H1 (cell line): Measurements from ENCODE around the gene TEX22. TPM values are rescaled to one million over a fixed set of nuclear protein-coding genes. Genes with fewer than 3 reads are reported as not detected.

Source experiments
- CTCF ChIA-PET: fragments of 300-600 bp; sonication (Branson Sonifier 250); formaldehyde crosslinking; loops from one replicate; lab custom pipeline; 2021; ENCODE audit not compliant: partially characterized antibody; lab: Charles Lee
- POLR2A ChIA-PET: fragments of 300-600 bp; sonication (Branson Sonifier 250); formaldehyde crosslinking; loops from one replicate; lab custom pipeline; 2021; ENCODE audit warnings: inconsistent platforms; ENCODE audit not compliant: partially characterized antibody; lab: Charles Lee
- DNase-seq, 2 experiments: peaks; one replicate each; pipeline versions ENCODE4 v3.0.0 to v3.0.0-alpha.2; 2010 to 2022; ENCODE audit warnings: low spot score in 2 of 2, low read depth in 1 of 2, mixed read lengths in 1 of 2
- FAIRE-seq: peaks from 2 replicates; lab custom pipeline; 2011; peaks lifted over from hg19 to GRCh38; lab: Jason Lieb, UNC
- H2AFZ ChIP-seq: 2 replicates; pipeline ENCODE4 v1.8.1; 2012; ENCODE audit warnings: low read length, inconsistent platforms
- H2AK5ac ChIP-seq: 2 replicates; pipeline ENCODE4 v1.6.1; 2013; ENCODE audit warnings: low read depth, low read length
- H2BK120ac ChIP-seq: replicated peaks from 2 replicates; pipeline ENCODE3; 2013; ENCODE audit warnings: low read depth, low read length, inconsistent platforms
- H2BK12ac ChIP-seq: 2 replicates; pipeline ENCODE4 v1.6.1; 2013; ENCODE audit warnings: low read depth, low read length
- H2BK15ac ChIP-seq: 2 replicates; pipeline ENCODE4 v1.6.1; 2013; ENCODE audit warnings: low read length
- H2BK20ac ChIP-seq: 2 replicates; pipeline ENCODE4 v1.6.1; 2013; ENCODE audit warnings: low read length
- H2BK5ac ChIP-seq: 2 replicates; pipeline ENCODE4 v1.6.1; 2013; ENCODE audit warnings: low read depth, low read length
- H3K14ac ChIP-seq: 2 replicates; pipeline ENCODE4 v1.6.1; 2013; ENCODE audit warnings: inconsistent platforms; ENCODE audit not compliant: insufficient read length
- H3K18ac ChIP-seq: 2 replicates; pipeline ENCODE4 v1.6.1; 2013; ENCODE audit warnings: low read length; ENCODE audit errors: extremely low read depth
- H3K23ac ChIP-seq: 2 replicates; pipeline ENCODE4 v1.6.1; 2013; ENCODE audit warnings: inconsistent platforms; ENCODE audit not compliant: insufficient read length
- H3K23me2 ChIP-seq: 2 replicates; pipeline ENCODE4 v1.6.1; 2013; ENCODE audit warnings: low read depth, low read length
- H3K27ac ChIP-seq: 2 replicates; pipeline ENCODE4 v1.6.1; 2011; ENCODE audit warnings: low read depth, low read length, inconsistent platforms
- H3K27me3 ChIP-seq, 4 experiments: replicated peaks in 1 of 4; 1 replicate in 1 of 4; 2 replicates in 3 of 4; pipeline versions ENCODE4 v1.6.1 to v1.8.1; 2011 to 2013; ENCODE audit warnings: low read length in 3 of 4, mild to moderate bottlenecking in 3 of 4, inconsistent platforms in 2 of 4, mixed read lengths in 2 of 4, moderate library complexity in 1 of 4; ENCODE audit not compliant: control insufficient read depth in 3 of 4, insufficient read depth in 3 of 4; ENCODE audit errors: extremely low read depth in 1 of 4
- H3K36me3 ChIP-seq, 4 experiments: 2 replicates each; pipeline versions ENCODE4 v1.6.1 to v1.8.1; 2011 to 2013; ENCODE audit warnings: mild to moderate bottlenecking in 4 of 4, low read length in 3 of 4, moderate library complexity in 2 of 4, control low read depth in 1 of 4, inconsistent platforms in 1 of 4; ENCODE audit not compliant: insufficient read depth in 4 of 4, control insufficient read depth in 2 of 4
- H3K4ac ChIP-seq: replicated peaks from 2 replicates; pipeline ENCODE3; 2013; ENCODE audit warnings: low read length, low read depth, mixed read lengths, inconsistent platforms; ENCODE audit not compliant: insufficient read length
- H3K4me1 ChIP-seq, 4 experiments: replicated peaks in 1 of 4; 1 replicate in 1 of 4; 2 replicates in 3 of 4; pipeline versions ENCODE4 v1.6.1 to v1.8.1; 2011 to 2013; ENCODE audit warnings: low read length in 3 of 4, inconsistent platforms in 2 of 4, mixed read lengths in 1 of 4; ENCODE audit not compliant: insufficient read depth in 4 of 4, control insufficient read depth in 3 of 4
- H3K4me2 ChIP-seq, 2 experiments: 2 replicates each; pipeline versions ENCODE4 v1.6.1 to v1.8.1; 2011 to 2013; ENCODE audit warnings: low read depth in 2 of 2, low read length in 2 of 2, control low read depth in 1 of 2, inconsistent platforms in 1 of 2, mild to moderate bottlenecking in 1 of 2; ENCODE audit not compliant: insufficient read depth in 1 of 2
- H3K4me3 ChIP-seq, 4 experiments: fragments of 200-600, 300-600 bp in 1 of 4; sonication (generic), shearing (Covaris generic), sonication (Bioruptor Twin) in 1 of 4; 2 replicates each; pipeline versions ENCODE4 v1.5.1 to v1.8.1; 2011 to 2016; ENCODE audit warnings: low read length in 4 of 4, low read depth in 3 of 4, control low read depth in 2 of 4, inconsistent platforms in 2 of 4, mild to moderate bottlenecking in 2 of 4, mixed read lengths in 1 of 4, moderate library complexity in 1 of 4; ENCODE audit not compliant: insufficient read depth in 2 of 4; ENCODE audit errors: extremely low read depth in 1 of 4
- H3K56ac ChIP-seq: replicated peaks from 2 replicates; pipeline ENCODE3; 2013; ENCODE audit warnings: low read depth, mild to moderate bottlenecking, mixed read lengths, low read length, inconsistent platforms; ENCODE audit not compliant: insufficient read length
- H3K79me1 ChIP-seq: 2 replicates; pipeline ENCODE4 v1.6.1; 2013; ENCODE audit warnings: low read depth, low read length, control low read depth
- H3K79me2 ChIP-seq, 2 experiments: 2 replicates each; pipeline versions ENCODE4 v1.6.1 to v1.8.1; 2012 to 2013; ENCODE audit warnings: low read length in 2 of 2, mild to moderate bottlenecking in 2 of 2, inconsistent platforms in 1 of 2; ENCODE audit not compliant: insufficient read depth in 2 of 2, control insufficient read depth in 1 of 2
- H3K9ac ChIP-seq, 4 experiments: replicated peaks in 1 of 4; 1 replicate in 1 of 4; 2 replicates in 3 of 4; pipeline versions ENCODE4 v1.6.1 to v1.8.1; 2011 to 2013; ENCODE audit warnings: low read depth in 3 of 4, low read length in 3 of 4, control low read depth in 2 of 4, mild to moderate bottlenecking in 2 of 4, moderate library complexity in 2 of 4, inconsistent platforms in 1 of 4; ENCODE audit errors: extremely low read depth in 1 of 4
- H3K9me3 ChIP-seq, 2 experiments: 2 replicates each; pipeline versions ENCODE4 v1.6.1 to v1.8.1; 2012 to 2013; ENCODE audit warnings: mild to moderate bottlenecking in 2 of 2, moderate library complexity in 2 of 2, control low read depth in 1 of 2, inconsistent platforms in 1 of 2, low read depth in 1 of 2, low read length in 1 of 2, mixed read lengths in 1 of 2; ENCODE audit not compliant: insufficient read depth in 2 of 2
- H4K20me1 ChIP-seq, 2 experiments: replicated peaks in 1 of 2; 2 replicates each; pipeline versions ENCODE3 to v1.8.1; 2011 to 2013; ENCODE audit warnings: inconsistent platforms in 2 of 2, low read length in 2 of 2, mild to moderate bottlenecking in 1 of 2; ENCODE audit not compliant: insufficient read depth in 2 of 2, control insufficient read depth in 1 of 2
- H4K5ac ChIP-seq: 2 replicates; pipeline ENCODE4 v1.6.1; 2013; ENCODE audit warnings: low read length, low read depth, mixed read lengths, inconsistent platforms; ENCODE audit not compliant: insufficient read length
- H4K8ac ChIP-seq: 2 replicates; pipeline ENCODE4 v1.8.0; 2013; ENCODE audit warnings: mild to moderate bottlenecking, moderate library complexity, low read length, inconsistent platforms; ENCODE audit not compliant: insufficient read depth; ENCODE audit errors: extremely low read depth
- H4K91ac ChIP-seq: replicated peaks from 2 replicates; pipeline ENCODE3; 2013; ENCODE audit warnings: low read length, mixed read lengths, inconsistent platforms; ENCODE audit not compliant: insufficient read length
- EZH2 ChIP-seq: fragments of 200-600 bp; sonication (generic); IDR thresholded peaks from 2 replicates; pipeline ENCODE4 v1.7.1; 2012; ENCODE audit warnings: low read depth, mild to moderate bottlenecking, moderate library complexity, low read length, inconsistent platforms; ENCODE audit not compliant: severe bottlenecking
- JUN ChIP-seq: IDR thresholded peaks from 2 replicates; pipeline ENCODE4 v1.6.1; 2011; ENCODE audit warnings: low read depth, mild to moderate bottlenecking, improper control_type of control experiment, low read length
- JUND ChIP-seq: IDR thresholded peaks from 2 replicates; pipeline ENCODE4 v1.6.1; 2011; ENCODE audit warnings: mild to moderate bottlenecking, improper control_type of control experiment, low read length
- KDM5A ChIP-seq: fragments of 200-600 bp; IDR thresholded peaks from 2 replicates; pipeline ENCODE4 v1.7.1; 2012; ENCODE audit warnings: mild to moderate bottlenecking, low read length, inconsistent platforms, mixed read lengths
- MAX ChIP-seq: IDR thresholded peaks from 2 replicates; pipeline ENCODE4 v1.6.1; 2012; ENCODE audit warnings: inconsistent platforms
- RFX5 ChIP-seq: IDR thresholded peaks from 2 replicates; pipeline ENCODE4 v1.6.1; 2011; ENCODE audit warnings: low read depth, low read length, improper control_type of control experiment, borderline replicate concordance
- USF2 ChIP-seq: IDR thresholded peaks from 2 replicates; pipeline ENCODE4 v1.6.1; 2011; ENCODE audit warnings: low read length, improper control_type of control experiment
- whole genome bisulfite sequencing, 2 experiments: shearing (Covaris generic) in 1 of 2; methylation state at CpG; one replicate each; pipeline versions ENCODE4 v1.1.6 to v1.1.7; 2013 to 2015; ENCODE audit warnings: low lambda C conversion rate in 2 of 2, mixed read lengths in 2 of 2, inconsistent platforms in 1 of 2, low coverage in 1 of 2, missing lambda C conversion rate in 1 of 2; ENCODE audit not compliant: insufficient replicate concordance in 2 of 2, insufficient coverage in 1 of 2, insufficient read length in 1 of 2; ENCODE audit errors: extremely low coverage in 1 of 2, missing lambda C conversion rate in 1 of 2; 5-methylcytosine and 5-hydroxymethylcytosine counted together
- polyA plus RNA-seq, 7 experiments: library from polyadenylated mRNA; depleted of rRNA in 3 of 7; stranded (reverse) in 5 of 7; unstranded in 2 of 7; fragments of >200 nt in 5 of 7; fragments of 200-250 nt in 2 of 7; gene quantifications; 1 replicate in 5 of 7; 2 replicates in 1 of 7; 4 replicates in 1 of 7; pipeline versions ENCODE4 v1.2.1 to v1.2.3, GENCODE V29; 2011 to 2013; ENCODE audit warnings: missing spikeins in 2 of 7, mixed read lengths in 2 of 7
- total RNA-seq: library from RNA; stranded (reverse); fragmentation: NEBNext Ultra II Directional; extraction: Animal tissue kit (Norgen Biotek cat#: 25700); gene quantifications from 2 replicates; pipeline ENCODE4 v1.2.1, GENCODE V29; 2021

TEX22 gene
- total and polyA plus RNA-seq, 2 of the 8 experiments (the other 6 are each of a cell fraction or from before 2014, with no cell fraction given) = 0.24 to 0.39 TPM

GRCh38 chr14:105368032-105368417 lies 30.3 kb upstream of the TEX22 start:
- H3K14ac ChIP-seq = no peak overlapping the region
- H3K79me2 ChIP-seq = no peaks in the 10 kb centered on the region
- H2AFZ ChIP-seq = no peak overlapping the region
- ChIA-PET POLR2A (no interaction called here), CTCF (interaction anchor here (1.3 to 4.7 kb wide), 4 partner anchors 11 to 163 kb away, joined by 3 to 24 read pairs (median 4); no protein-coding TSS in a partner anchor)
- FAIRE-seq = no peak
- H4K91ac ChIP-seq = no peak overlapping the region
- no peak overlapping the region for H2BK5ac ChIP-seq
- no peak overlapping the region for H4K5ac ChIP-seq
- H3K23me2 ChIP-seq = no peaks in the 10 kb centered on the region
- H3K4me2 ChIP-seq = no peak overlapping the region
- no peak overlapping the region for H2BK20ac ChIP-seq
- no peaks in the 10 kb centered on the region for H3K4me1 ChIP-seq
- H3K23ac ChIP-seq = no peak overlapping the region
- no peak overlapping the region for H2AK5ac ChIP-seq
- no peak overlapping the region for H3K18ac ChIP-seq
- H2BK12ac ChIP-seq = no peak overlapping the region
- H3K9ac ChIP-seq = no peak overlapping the region
- H3K27ac ChIP-seq = no peak overlapping the region
- no peak for DNase-seq
- no peak overlapping the region for H2BK120ac ChIP-seq
- TF ChIP-seq RFX5 = no peak
- no peak for TF ChIP-seq MAX
- TF ChIP-seq JUND = no peak
- no peak for TF ChIP-seq KDM5A
- no peak for TF ChIP-seq JUN
- TF ChIP-seq EZH2 = no peak
- TF ChIP-seq USF2 = no peak
- no peak overlapping the region for H3K56ac ChIP-seq
- WGBS, 2 experiments = 91% methylated on average over 20 of the region's 20 CpGs; no CpG with 5 or more reads in 1 of the 2 experiments
- H3K9me3 ChIP-seq = 0 out of 4 replicates have a peak, but pooled peaks cover 0 to under 1% of the 10 kb centered on the region in 2 experiments
- H3K4ac ChIP-seq = no peak overlapping the region
- H3K79me1 ChIP-seq = no peaks in the 10 kb centered on the region
- peaks cover 2 to 3% of the 10 kb centered on the region in 2 experiments for H4K20me1 ChIP-seq
- no peak overlapping the region for H3K4me3 ChIP-seq
- H3K27me3 ChIP-seq = no peaks in the 10 kb centered on the region; a peak in 1 of 7 replicates
- H3K36me3 ChIP-seq = peaks cover 0 to 4% (median 0%) of the 10 kb centered on the region in 4 experiments; a peak in 1 of 8 replicates
- H4K8ac ChIP-seq = no peak overlapping the region
- no peak overlapping the region for H2BK15ac ChIP-seq
